ENCODE data around the gene ARMC9. TPM values are rescaled to one million over a fixed set of nuclear protein-coding genes. Genes with fewer than 3 reads are reported as not detected.

ARMC9 gene
- total and polyA plus RNA-seq, 8 donors: 3.7 to 15.0 (median 8.1) TPM

DNA sequence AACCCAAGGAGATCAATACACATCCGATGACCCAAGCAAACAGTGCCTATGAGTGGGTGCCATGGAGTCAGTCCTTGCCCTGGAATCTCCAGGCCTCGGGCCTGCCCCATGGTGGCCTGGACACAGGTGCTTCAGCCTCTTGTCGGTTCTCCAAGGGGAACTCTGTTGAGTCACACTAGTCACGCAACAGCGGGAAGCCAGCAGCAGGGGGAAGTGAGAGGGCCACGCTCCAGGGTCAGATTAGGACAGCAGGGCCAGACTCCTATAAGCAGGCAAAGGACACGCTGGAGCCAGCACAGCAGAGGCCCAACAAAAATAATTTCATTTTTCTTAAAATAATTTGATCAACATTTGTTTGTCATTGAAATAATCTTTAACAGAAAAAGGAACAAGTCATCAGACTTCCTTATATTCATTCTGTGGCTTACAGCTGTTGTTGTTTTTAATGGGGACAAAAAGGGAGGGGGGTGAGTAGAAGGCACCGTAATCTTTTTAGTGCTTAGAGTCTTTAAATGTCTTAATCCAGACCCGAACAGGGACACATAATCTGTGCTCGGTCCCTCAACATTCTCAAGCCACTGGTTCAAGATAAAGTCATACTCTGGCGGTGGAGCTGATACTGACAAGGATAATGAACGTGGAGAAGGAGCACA, 16.4 kb upstream of the ARMC9 start:
- Histone ChIP-seq H3K4me1 (no peaks in the 10 kb centered on the region), H3K27me3 (no peaks in the 10 kb centered on the region), H3K4me3 (no peak overlapping the region), H3K36me3 (no peaks in the 10 kb centered on the region), H3K9me3 (no peaks in the 10 kb centered on the region), H3K27ac (no peak overlapping the region)
- 71 to 72% methylated on average over 12 of the region's 12 CpGs for WGBS, 2 donors
- ATAC-seq (peak in 3 of 4 donors; percentile 65 to 80 (median 78)), FAIRE-seq (no peak), DNase-seq (peak in 1 of 6 donors; percentile 53)
- intact Hi-C loops (cut with DNase I): no loop called here
- no peak for TF ChIP-seq CTCF (IDR thresholded peaks at IDR 0.05)

DNA sequence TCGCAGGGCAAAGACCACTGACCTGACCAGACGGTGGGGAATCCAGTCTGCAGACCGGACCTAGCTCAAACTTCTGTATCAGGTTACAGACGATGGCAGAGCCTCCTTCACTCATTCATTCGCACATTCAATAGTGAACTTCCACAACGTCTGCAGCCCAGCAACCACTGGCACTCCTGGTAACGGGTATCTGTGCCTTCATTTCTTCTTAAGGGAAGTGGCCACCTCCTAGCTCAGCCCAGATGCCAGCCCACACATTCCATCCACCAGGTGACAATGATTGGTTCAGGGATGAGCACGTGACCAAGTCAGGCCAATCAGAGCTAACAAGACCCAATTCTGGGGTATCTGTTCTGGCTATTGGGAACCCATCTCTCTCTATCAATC, 15.9 kb upstream of the ARMC9 start:
- FAIRE-seq: no peak
- intact Hi-C loops (cut with DNase I): no loop called here
- H3K4me3 ChIP-seq: no peak overlapping the region
- no peak overlapping the region for H3K27ac ChIP-seq
- peak in 1 of 6 donors; percentile 10 for DNase-seq
- no peaks in the 10 kb centered on the region for H3K4me1 ChIP-seq
- no peaks in the 10 kb centered on the region for H3K9me3 ChIP-seq
- 76 to 81% methylated on average over 8 of the region's 8 CpGs for WGBS, 2 donors
- ATAC-seq: no peak
- TF ChIP-seq CTCF (IDR thresholded peaks at IDR 0.05): no peak
- no peaks in the 10 kb centered on the region for H3K36me3 ChIP-seq
- H3K27me3 ChIP-seq: no peaks in the 10 kb centered on the region

DNA sequence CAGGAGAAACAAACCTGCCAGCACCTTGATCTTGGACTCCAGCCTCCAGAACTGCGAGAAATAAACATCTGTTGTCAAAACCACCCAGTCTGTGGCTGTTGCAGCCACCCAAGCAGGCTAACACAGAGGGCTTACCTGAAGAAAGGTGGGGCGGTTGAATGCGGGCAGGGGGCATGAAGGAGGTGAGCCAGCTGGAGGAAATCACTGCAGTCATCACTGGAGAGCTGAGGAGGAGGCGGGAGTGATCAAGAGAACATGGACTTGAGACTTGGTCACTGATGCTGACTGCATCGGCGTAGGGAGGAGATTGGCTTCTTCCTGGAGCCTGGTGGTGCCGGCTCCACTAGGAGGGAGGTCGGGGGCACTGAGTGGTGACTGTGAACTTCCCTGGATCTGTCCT, 14.6 kb upstream of the ARMC9 start:
- DNase-seq (peak in 1 of 6 donors; percentile 13), FAIRE-seq (no peak), ATAC-seq (no peak)
- H3K27ac ChIP-seq: no peak overlapping the region
- intact Hi-C loops (cut with DNase I): no loop called here
- H3K4me3 ChIP-seq: no peak overlapping the region
- 89 to 90% methylated on average over 8 of the region's 8 CpGs for WGBS, 2 donors
- no peaks in the 10 kb centered on the region for H3K36me3 ChIP-seq
- no peaks in the 10 kb centered on the region for H3K4me1 ChIP-seq
- H3K27me3 ChIP-seq: no peaks in the 10 kb centered on the region
- no peaks in the 10 kb centered on the region for H3K9me3 ChIP-seq
- no peak for TF ChIP-seq CTCF (IDR thresholded peaks at IDR 0.05)

DNA sequence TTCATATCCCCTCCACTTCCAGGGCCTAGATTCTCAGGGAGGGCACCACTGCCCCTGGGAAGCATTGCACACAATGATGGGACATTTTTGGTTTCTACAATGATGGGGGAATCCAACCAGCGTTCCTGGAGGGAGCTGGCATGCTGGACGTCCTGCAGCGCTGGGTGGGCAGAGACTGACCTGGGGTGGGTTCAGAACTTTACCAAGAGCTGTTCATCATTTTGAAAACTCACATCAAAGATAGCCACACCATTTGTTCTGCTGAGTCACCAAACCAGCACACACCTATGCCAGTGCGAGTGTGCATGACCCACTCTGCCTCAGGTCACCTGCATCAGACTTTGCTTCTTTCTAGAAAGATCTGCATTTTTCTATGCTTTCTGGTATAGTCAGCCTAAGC, 14.1 kb upstream of the ARMC9 start:
- DNase-seq: no peak
- no peaks in the 10 kb centered on the region for H3K4me1 ChIP-seq
- intact Hi-C loops (cut with DNase I): no loop called here
- no peaks in the 10 kb centered on the region for H3K27me3 ChIP-seq
- ATAC-seq: no peak
- H3K27ac ChIP-seq: no peak overlapping the region
- no peak for FAIRE-seq
- no peaks in the 10 kb centered on the region for H3K36me3 ChIP-seq
- WGBS, 2 donors: 94 to 96% methylated on average over 4 of the region's 4 CpGs
- H3K9me3 ChIP-seq: no peaks in the 10 kb centered on the region
- no peak overlapping the region for H3K4me3 ChIP-seq
- TF ChIP-seq CTCF (IDR thresholded peaks at IDR 0.05): no peak

DNA sequence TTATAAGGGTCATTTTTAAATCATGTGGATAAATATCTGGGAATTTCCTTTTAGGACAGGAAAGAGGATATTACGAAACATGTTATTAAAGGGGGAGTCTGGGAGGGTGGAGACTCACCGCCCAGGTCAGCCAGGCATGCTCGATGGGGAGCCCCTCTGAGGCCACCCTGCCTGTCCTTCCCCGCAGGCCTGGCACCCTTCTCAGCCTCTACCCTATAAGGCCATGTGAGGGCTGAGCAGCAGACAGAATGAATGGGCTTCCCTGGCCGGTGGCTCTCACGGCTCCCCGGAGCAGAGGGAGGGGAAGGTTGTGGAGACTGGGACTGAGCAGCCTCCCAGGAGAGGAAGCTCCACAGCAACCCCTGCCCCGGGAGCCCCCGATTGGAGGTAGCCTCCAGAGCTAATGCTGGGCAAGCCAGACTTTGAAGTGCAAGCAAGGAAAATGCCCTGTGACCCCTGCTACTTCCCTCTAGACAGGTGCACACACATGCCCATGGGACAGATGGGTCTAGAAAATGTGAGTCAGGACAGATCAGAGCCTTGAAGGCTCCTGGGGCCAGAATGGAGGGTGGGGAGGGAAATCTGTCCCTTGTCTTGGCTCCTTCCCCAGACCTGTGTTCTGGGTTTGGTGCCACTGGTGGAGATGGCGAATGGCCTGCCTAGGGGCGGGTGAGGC, 13.2 kb upstream of the ARMC9 start:
- Histone ChIP-seq H3K4me3 (no peak overlapping the region), H3K36me3 (no peaks in the 10 kb centered on the region), H3K9me3 (no peaks in the 10 kb centered on the region), H3K27ac (no peak overlapping the region), H3K4me1 (no peaks in the 10 kb centered on the region), H3K27me3 (no peaks in the 10 kb centered on the region)
- WGBS, 2 donors: 79 to 80% methylated on average over 10 to 11 of the region's 11 CpGs
- no peak for FAIRE-seq
- intact Hi-C loops (cut with DNase I): no loop called here
- no peak for TF ChIP-seq CTCF (IDR thresholded peaks at IDR 0.05)
- peak in 1 of 6 donors; percentile 13 for DNase-seq
- no peak for ATAC-seq
